ENCODE results near the gene WNK1.

GRCh38 chr12:926641-927040 lies 174.3 kb downstream of the WNK1 start:
- TF ChIP-seq CTCF (IDR thresholded peaks at IDR 0.05) (no peak), POLR2A (IDR thresholded peaks at IDR 0.05) (no peak)

Measured in breast epithelium (tissue), 3 donors.